ENCODE results near the gene APH1B. TPM values are rescaled to one million over a fixed set of nuclear protein-coding genes. Genes with fewer than 3 reads are reported as not detected.
A peak's percentile ranks its signal among the peaks of the same experiment; 100 is the strongest.

The APH1B gene
- total RNA-seq, 1 experiment from 2014 or later = 14.0 TPM

DNA sequence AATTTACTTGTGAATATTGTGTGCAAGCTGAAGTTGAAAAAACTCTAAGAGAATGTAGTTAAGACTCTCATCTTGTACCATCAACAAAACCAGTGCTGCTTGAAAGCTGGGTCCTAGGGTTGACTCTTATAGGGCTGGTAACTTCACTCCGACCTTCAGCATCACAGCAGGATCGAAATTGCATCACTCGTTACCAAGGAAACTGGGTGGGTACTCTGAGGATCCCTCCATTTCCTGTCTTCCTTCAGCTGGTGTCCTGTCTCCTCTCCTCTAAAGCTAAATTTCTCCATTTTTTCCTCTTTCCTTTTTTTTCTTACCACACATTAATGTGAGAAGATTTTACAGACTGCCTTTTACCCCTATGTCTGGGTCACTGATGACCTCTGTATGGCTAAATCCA lies 3.0 kb upstream of the APH1B start:
- ATAC-seq = no peak
- Histone ChIP-seq H3K4me3 (ENCODE audit: low read depth in 2 of 2, low read length in 2 of 2) (no peak overlapping the region), H3K27ac (ENCODE audit: low read length) (no peak overlapping the region), H3K27me3 (ENCODE audit: control insufficient read depth, insufficient read depth, low read length) (no peaks in the 10 kb centered on the region), H3K9me3 (ENCODE audit: control insufficient read depth, insufficient read depth, low read depth, low read length) (no peaks in the 10 kb centered on the region), H3K36me3 (ENCODE audit: control insufficient read depth, insufficient read depth, low read length) (no peaks in the 10 kb centered on the region), H3K4me1 (ENCODE audit: control insufficient read depth, insufficient read depth, low read length) (peaks cover 9% of the 10 kb centered on the region)
- ChIA-PET POLR2A (no interaction called here), CTCF (no interaction called here)
- TF ChIP-seq POLR2AphosphoS5 (IDR thresholded peaks at IDR 0.05; ENCODE audit: low read depth, low read length) = no peak
- TF ChIP-seq, protein P1, sequence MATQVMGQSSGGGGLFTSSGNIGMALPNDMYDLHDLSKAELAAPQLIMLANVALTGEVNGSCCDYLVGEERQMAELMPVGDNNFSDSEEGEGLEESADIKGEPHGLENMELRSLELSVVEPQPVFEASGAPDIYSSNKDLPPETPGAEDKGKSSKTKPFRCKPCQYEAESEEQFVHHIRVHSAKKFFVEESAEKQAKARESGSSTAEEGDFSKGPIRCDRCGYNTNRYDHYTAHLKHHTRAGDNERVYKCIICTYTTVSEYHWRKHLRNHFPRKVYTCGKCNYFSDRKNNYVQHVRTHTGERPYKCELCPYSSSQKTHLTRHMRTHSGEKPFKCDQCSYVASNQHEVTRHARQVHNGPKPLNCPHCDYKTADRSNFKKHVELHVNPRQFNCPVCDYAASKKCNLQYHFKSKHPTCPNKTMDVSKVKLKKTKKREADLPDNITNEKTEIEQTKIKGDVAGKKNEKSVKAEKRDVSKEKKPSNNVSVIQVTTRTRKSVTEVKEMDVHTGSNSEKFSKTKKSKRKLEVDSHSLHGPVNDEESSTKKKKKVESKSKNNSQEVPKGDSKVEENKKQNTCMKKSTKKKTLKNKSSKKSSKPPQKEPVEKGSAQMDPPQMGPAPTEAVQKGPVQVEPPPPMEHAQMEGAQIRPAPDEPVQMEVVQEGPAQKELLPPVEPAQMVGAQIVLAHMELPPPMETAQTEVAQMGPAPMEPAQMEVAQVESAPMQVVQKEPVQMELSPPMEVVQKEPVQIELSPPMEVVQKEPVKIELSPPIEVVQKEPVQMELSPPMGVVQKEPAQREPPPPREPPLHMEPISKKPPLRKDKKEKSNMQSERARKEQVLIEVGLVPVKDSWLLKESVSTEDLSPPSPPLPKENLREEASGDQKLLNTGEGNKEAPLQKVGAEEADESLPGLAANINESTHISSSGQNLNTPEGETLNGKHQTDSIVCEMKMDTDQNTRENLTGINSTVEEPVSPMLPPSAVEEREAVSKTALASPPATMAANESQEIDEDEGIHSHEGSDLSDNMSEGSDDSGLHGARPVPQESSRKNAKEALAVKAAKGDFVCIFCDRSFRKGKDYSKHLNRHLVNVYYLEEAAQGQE (IDR thresholded peaks at IDR 0.05; ENCODE audit: insufficient read depth in 1 of 2, low read depth in 2 of 2, low read length in 1 of 2) = no peak
- intact Hi-C loops (cut with micrococcal nuclease; ENCODE audit: unreplicated experiment) = no loop called here
- BruUV-seq (replicated peaks) = no TSS peak
- no peak for DNase-seq (ENCODE audit: low read depth, low spot score)
- in situ Hi-C loops (cut with HindIII; ENCODE audit: low pct_unique_long_range_greater_than_20kb, low sequenced_read_pairs) = no loop called here

DNA sequence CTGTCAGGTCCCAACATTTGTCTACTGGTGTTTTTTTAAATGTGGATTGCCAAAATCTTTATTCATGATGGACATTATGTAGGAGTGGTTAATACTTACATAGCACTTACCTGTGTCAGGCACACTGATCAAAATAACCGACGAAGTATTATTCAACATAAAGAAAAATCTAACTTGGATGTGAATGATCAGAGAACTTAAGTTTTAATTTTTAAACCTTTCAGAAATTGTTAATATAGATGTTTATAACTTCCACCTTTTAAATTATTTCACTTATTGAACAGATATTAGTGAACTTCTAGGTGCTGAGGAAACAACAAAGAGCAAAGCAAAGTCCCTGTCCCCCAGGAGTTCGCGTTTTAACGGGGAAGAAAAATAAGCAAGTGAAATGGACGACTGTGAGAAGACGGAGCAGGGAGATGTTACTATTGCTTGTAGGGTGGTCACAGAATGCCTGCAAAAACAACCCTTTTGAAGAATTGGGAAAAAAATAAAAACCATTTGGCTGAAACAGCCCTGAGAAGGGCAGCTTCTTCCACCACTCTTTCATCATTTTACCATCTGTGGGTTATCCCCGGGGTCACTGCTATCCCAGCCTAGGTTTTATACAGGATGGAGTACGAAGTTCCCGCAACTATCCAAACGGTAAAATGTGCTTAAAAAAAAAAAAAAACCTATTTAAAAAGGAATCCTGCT lies 915 bp upstream of the APH1B start:
- ATAC-seq = peak; percentile 36
- intact Hi-C loops (cut with micrococcal nuclease; ENCODE audit: unreplicated experiment) (no loop called here), in situ Hi-C loops (cut with HindIII; ENCODE audit: low pct_unique_long_range_greater_than_20kb, low sequenced_read_pairs) (no loop called here)
- H3K27ac ChIP-seq (ENCODE audit: low read length) = peak overlapping the region; percentile 80
- no peaks in the 10 kb centered on the region for H3K9me3 ChIP-seq (ENCODE audit: control insufficient read depth, insufficient read depth, low read depth, low read length)
- H3K4me3 ChIP-seq (ENCODE audit: low read depth in 2 of 2, low read length in 2 of 2) = peak overlapping the region; percentile 63 to 74
- H3K36me3 ChIP-seq (ENCODE audit: control insufficient read depth, insufficient read depth, low read length) = no peaks in the 10 kb centered on the region
- TF ChIP-seq, protein P1 (IDR thresholded peaks at IDR 0.05; ENCODE audit: insufficient read depth in 1 of 2, low read depth in 2 of 2, low read length in 1 of 2) = no peak
- TF ChIP-seq POLR2AphosphoS5 (IDR thresholded peaks at IDR 0.05; ENCODE audit: low read depth, low read length) (no peak; the same call in 1 of the 2 replicates), SIN3A (IDR thresholded peaks at IDR 0.05; ENCODE audit: borderline replicate concordance, insufficient read depth, low read depth, low read length) (no peak), CTCF (IDR thresholded peaks at IDR 0.05) (no peak), TCF7L2 (IDR thresholded peaks at IDR 0.05; ENCODE audit: low read depth, low read length) (no peak)
- peaks cover 9% of the 10 kb centered on the region for H3K4me1 ChIP-seq (ENCODE audit: control insufficient read depth, insufficient read depth, low read length)
- POLR2A ChIA-PET = interaction anchor here (0.6 to 0.7 kb wide), 2 partner anchors 60 to 104 kb away, joined by 3 to 9 read pairs; no protein-coding TSS in a partner anchor
- H3K27me3 ChIP-seq (ENCODE audit: control insufficient read depth, insufficient read depth, low read length) = no peaks in the 10 kb centered on the region
- DNase-seq (ENCODE audit: low read depth, low spot score) = no peak
- CTCF ChIA-PET = interaction anchor here (0.6 to 0.7 kb wide), 2 partner anchors 119 to 126 kb away, joined by 3 to 10 read pairs; no protein-coding TSS in a partner anchor
- BruUV-seq (replicated peaks) = no TSS peak

Measured in Panc1 (cell line).